Measurements from ENCODE around the gene RHOBTB1.
"Not testable (repeated sequence)": the region's sequence is repeated elsewhere in the genome, so short reads cannot be mapped to it uniquely, and the experiment has no call there.

Gene RHOBTB1, protein sequence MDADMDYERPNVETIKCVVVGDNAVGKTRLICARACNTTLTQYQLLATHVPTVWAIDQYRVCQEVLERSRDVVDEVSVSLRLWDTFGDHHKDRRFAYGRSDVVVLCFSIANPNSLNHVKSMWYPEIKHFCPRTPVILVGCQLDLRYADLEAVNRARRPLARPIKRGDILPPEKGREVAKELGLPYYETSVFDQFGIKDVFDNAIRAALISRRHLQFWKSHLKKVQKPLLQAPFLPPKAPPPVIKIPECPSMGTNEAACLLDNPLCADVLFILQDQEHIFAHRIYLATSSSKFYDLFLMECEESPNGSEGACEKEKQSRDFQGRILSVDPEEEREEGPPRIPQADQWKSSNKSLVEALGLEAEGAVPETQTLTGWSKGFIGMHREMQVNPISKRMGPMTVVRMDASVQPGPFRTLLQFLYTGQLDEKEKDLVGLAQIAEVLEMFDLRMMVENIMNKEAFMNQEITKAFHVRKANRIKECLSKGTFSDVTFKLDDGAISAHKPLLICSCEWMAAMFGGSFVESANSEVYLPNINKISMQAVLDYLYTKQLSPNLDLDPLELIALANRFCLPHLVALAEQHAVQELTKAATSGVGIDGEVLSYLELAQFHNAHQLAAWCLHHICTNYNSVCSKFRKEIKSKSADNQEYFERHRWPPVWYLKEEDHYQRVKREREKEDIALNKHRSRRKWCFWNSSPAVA

DNA sequence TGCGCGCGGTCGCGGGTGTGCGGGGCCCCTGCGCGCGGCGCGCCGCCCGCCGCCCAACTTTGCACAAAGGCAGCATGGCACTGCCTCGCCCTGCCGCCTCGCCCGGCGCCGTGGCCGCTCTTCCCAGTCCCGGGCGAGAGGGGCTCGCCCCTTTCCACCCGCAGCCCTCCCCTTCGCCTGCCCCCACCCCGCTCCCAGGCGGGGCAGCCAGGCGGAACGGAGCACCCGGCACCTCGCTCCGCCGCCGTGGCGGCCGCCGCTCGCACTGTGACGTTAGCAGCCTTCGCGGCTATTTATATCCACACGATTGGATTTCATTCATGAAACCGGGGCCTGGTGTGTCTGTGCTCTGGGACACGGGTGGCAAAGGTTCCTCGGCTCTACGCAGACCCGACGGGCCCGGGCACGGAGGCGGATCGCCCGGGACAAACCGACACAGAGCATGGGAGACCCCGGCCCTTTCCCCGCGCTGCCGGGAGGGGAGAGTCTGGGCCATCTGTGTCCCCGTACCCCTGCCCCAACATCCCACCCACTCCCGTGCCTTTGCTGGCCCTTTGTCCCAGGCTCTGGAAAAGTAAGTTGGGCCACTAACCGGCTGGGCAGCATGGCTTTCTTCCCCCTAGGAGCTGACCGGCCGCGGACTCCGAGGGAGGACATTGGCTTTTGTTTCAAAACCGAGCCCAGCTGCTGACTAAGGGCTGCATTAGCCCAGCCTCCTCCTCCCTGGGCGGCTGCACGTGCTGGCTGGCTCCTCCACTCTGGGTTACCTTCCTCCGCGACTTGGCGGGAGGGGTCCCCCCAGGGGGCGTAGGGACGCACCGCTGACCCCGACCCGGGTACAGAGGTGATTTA is at the start of gene RHOBTB1:
TSS of gene RHOBTB1 (minus strand) at position 128 of the 852 bp plus-strand sequence. CDS start 32,643 bp downstream, outside the sequence.
- DNase-seq (ENCODE audit: low read depth in 2 of 2): peak in 1 of 2 experiments; percentile 57

DNA sequence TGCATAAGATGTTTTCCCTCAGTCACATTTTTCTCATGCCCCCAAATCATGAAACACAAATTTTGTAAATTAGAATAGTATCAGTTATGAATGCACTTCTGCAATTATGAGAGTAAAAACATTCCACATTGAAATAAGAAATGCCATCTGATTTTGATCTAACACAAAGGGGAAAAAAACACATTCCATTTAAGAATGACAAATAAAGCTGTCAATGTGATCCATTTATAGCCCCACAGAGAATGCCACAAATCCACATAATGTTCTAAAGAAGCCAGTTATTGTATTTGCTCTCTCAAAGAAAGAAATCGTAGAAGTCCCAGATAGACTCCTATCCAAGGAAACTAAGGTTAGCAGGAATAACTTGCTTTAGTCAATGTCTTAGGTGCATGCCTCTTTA is 48.7 kb upstream of the RHOBTB1 start:
- peak in 1 of 2 experiments; percentile 45 for DNase-seq (ENCODE audit: low read depth in 2 of 2)

DNA sequence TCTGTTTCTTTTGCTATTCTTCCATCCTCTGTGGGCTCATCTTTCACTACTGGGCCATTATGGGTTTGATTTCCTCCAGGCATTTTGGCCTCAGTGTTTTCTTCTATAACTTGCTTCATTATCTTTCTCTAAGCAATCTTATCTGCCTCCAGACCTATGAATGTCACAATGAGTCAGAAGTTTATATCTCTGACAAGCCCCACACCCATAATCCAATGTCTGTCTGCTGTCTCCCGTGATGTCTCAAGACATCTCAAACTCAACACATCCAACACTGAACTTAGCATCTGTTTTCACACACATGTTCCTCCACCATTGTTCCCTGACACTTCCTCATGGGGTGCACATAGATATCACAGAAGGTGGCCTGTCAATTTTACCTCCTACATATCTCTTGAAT is 46.7 kb upstream of the RHOBTB1 start:
- no peak for DNase-seq (ENCODE audit: low read depth in 2 of 2)

DNA sequence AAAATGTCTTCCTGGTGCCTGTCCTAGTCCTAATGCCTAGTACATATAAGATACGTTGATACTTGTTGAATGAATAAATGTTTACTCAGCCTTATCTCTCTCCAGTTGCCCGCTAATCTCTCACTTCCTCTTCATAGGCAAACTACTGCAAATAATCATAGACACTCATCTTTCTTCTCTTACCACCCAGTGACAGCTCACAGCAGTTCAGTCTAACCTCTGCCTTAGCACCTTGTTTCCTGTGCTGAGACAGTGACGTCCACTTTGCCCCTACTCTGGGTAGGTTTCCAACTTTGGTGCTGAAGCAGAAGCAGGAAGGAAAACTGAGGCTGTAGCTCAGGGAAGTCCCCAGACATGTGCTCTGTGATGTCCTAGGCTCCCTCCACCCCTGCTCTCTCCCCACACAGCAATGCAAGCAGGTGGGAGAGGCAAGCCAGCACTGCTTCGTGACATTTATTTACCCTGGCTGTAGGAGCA is 45.5 kb upstream of the RHOBTB1 start:
- no peak for DNase-seq (ENCODE audit: low read depth in 2 of 2)

DNA sequence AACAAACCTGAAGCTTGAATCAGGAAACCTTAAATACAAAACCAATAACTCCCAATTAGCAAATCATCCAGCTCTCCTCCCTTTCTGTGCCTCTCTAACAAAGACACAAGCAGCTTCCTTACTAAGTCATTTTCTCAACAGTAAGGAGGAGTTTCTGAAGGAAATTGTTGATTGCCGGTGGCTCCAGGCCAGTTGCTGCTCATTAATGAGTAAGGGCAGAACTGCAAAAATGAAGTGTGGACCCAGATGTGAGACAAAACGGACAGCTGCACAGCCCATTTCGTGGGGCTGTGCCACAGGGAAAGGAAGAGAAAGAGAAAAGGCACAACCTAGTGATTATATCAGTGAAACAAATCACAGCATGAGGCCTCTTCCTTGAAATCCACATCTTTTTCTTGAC is 42.8 kb upstream of the RHOBTB1 start:
- no peak for DNase-seq (ENCODE audit: low read depth in 2 of 2)

DNA sequence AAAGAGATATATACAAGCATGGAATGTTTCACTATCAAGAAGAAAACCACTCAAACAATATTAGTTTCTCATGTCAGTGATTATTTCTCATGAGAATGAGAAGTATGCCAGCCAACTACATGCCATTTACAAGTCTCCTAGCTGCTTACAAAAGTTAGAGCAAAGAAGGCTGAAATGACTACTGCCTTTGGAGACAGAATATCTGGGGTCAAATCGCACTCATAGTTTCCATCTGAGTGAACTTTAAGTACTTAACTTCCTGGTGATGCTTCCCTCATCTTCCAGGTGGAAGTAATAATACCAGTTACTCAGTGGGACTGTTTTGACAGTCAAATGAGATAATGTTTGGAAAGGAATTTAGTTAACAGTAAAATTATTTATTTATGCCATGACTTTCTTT is 42.0 kb upstream of the RHOBTB1 start:
- DNase-seq (ENCODE audit: low read depth in 2 of 2): no peak

DNA sequence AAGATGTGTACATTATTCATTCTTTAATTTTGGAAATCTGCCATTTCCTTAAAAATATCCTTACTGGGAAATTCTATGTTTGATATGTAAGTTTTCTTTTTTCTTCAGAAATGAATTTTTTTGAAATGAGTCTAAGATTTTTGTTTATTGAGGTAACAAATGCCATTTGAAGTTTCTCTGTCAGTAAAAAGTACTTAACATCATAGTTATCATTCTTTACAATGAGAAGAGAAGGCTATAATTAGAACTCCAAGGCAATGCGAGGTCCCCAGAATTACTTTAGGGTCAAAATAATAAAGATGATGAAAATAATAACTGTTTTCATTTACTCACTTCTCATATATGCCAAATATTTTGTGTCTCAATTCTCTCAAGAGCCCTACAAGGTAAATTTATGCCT is 37.0 kb upstream of the RHOBTB1 start:
- peak in 1 of 2 experiments; percentile 32 for DNase-seq (ENCODE audit: low read depth in 2 of 2)

DNA sequence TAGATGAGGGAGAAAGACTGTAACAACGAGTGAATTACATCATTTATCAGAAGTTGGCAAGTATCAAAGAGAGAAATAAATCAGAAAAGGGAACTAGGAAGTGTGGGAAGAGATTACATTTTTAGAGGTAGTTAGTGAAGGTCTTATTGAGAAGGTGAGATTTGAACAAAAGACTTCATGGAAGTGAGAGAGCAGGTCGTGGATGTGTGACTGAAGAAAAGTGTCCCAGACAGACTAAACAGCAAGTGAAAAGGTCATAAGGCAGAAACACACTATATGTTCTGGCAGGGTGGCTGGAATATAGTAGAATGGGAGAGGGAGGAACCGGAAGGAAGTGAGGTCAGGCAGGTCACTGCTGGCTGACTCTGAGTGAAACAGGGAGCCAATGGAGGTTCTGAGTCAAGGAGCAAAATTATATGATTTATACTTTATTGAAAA is 35.7 kb upstream of the RHOBTB1 start:
- no peak for DNase-seq (ENCODE audit: low read depth in 2 of 2)

DNA sequence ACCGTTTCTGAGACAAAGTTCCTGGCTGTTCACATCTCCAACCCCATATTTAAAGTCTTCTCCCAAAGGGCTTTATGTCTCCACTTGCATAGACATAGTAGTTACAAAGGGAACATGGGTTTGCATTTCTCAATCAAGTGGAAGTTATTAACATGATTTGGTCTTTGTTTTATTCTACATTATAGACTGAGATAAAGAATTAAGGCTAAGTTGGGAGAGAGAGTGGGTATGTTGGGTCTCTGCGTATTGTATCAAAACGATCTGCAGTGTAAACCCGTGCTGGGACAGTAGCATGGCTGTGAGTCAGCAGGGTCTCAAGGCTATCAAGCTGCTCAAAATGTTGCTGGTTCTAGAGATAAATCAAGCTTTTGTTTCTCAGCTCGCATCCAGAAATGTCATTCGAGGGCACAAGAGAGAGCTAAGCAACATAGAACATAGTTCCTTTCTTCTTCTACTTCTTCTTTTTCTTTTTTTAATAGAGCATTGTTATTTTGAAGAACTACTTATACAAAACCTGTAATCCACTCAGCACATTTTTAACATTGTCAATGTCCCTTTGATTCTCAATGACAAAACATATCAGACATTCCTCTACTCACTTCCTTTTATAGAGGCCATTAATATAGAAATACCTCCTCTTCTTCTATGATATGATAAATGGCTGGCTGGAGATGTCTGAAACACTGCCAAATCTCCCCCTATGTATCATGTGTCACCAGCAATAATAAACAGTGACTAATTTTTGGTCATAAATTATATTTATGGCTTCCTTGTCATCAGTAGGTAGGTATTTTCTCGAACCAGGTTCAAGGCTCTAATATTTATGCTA is 34.5 kb upstream of the RHOBTB1 start:
- DNase-seq (ENCODE audit: low read depth in 2 of 2): peak in 1 of 2 experiments; percentile 51

DNA sequence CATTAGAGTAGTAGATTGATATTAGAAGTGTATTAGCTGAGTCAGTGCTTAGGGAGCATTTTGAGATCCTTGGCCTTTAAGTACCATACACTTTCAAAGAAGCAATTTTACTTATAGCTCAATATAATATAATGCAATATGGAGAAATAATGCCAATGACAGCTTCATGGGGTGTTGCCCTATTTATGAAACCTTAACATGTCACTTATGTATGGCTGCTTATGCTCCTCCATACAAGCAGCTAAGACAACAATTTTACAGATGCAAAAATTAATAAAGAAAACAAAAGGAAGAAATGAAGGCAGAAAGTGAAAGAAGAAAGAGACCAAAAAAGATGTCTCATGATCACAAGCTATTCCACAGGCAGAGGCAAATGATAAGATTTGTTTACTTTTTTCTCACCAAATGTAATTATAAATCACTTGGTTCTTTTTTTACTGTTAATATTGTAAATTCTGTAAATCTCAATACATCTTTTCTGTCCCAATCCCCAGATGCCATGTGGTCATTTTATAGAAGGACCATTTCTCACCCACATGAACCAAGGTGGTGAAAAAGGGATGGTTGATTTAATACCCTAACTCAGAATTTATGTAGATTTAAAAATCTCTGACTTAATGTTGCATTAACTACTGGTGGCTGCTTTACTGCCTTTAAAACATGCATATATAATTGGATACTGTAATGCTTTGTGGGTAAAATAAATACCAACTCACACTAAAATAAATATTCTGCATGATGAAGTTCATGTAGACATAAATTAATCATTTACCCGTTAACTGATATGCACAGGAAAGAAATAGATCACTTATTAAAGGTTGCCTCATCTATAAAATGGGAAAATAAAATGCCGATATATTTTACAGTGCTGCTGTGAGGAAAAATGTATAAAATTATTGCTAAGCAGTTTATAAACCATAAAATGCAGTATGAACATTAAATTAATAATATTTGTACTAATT is 33.5 kb upstream of the RHOBTB1 start:
- no peak for DNase-seq (ENCODE audit: low read depth in 2 of 2)

DNA sequence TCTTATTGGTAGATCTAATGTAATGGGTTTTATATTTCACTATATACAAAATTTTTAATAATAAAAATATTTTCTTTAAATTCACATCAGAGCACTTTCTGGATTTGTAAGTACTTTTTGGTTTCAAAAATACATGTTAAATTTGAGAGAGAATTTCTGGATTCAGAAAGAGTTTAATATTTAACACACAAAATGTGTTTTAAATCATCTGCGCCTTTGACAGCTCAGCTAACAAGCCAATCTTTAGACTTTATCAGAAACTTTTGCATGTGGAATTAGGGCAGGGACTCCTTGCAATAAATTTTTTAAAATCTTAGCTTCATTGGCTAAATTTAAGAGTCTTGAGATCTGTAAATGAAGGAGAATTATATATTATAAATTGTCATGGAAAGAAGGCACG is 32.7 kb upstream of the RHOBTB1 start:
- no peak for DNase-seq (ENCODE audit: low read depth in 2 of 2)

DNA sequence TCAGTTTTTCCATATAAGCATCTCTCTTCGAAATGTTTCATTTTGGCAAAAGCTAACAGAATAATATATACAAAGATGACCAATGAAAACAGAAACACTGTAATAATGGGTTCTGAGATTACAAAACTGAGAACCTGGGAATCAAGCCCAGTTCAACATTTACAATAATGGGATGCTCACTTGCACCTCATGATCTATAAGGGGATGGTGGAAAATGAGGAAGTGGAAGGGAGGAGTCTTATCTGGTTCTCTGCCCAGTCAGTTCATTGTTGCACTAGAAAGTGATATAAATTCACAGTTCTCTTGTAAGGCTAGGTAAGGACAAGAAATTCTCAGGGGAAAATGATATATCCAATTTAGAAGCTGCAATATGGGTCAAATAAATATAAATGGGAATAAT is 31.7 kb upstream of the RHOBTB1 start:
- DNase-seq (ENCODE audit: low read depth in 2 of 2): no peak

DNA sequence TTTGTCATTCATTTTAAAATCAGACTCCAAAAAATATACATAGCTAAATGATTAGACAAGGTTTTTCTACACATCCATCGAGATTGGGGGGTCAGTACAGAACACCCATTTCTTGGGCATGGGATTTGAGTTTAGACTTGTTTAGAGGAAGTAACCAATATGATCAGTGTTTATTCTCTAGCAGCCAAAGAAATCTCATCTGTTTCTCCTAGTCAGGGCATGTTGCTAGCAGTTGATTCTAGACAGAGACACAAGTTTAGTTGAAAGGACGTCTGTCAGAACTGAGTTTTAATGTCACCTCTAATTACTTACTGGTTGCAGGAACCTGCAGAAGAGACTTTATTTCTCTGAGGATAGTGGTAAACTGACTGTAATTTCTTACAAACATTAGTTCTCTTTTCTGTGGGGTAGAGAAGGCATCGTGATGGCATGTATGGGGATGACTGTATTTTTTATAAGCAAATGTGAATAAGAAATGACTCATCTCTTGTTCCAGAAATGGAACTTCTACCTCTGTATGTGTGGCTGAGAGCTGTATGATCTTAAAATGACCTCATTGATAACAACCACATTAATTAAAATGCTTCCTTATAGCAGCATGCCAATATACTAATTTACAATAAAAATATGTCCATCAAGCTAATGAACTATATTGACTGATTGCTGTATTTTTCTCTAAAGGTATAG is 30.6 kb upstream of the RHOBTB1 start:
- no peak for DNase-seq (ENCODE audit: low read depth in 2 of 2)

DNA sequence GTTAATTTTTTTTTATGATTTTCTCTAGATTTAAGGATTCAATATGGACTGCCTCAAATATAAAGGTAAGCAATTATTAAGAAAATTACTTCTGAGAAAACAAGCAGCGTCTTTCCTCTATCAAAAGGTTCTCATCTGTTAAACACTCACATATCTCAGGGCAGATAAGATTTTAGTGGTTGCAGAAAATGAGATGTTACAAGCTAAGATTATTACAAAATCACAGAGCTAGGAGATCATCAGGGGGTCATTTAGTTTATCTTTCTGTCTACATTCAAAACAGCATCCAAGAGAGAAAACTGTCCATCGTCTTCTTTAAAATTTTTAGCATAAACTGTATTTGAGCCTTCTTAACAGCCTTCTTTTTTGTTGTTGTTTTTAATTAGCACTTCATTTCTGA is 29.1 kb upstream of the RHOBTB1 start:
- DNase-seq (ENCODE audit: low read depth in 2 of 2): no peak

DNA sequence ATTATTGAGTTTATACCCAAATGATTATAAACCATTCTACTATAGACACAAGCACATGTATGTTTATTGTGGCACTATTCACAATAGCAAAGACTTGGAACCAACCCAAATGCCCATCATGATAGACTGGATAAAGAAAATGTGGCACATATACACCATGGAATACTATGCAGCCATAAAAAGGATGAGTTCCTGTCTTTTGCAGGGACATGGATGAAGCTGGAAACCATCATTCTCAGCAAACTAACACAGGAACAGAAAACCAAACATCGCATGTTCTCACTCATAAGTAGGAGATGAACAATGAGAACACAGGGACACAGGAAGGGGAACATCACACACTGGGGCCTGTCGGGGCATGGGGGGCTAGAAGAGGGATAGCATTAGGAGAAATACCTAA is 28.2 kb upstream of the RHOBTB1 start:
- not testable (repeated sequence) for DNase-seq (ENCODE audit: low read depth in 2 of 2)

DNA sequence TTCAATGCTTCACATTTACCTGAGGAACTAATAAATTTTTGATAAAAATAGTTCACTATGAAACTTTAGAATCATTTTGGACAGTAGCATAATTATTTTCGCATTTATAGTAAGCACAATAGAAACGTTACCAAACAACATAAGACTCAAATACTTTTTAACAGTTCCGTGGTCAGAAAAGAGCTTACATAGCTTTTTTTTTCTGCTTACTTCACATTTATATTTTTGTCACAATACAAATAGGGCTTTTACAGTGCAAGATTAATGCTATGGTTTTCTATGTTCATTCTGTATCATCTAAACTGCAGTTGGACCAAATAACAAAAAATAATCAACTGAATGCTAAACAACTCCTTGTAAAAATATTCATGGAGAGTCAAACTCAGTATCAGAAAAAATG is 26.5 kb upstream of the RHOBTB1 start:
- no peak for DNase-seq (ENCODE audit: low read depth in 2 of 2)

DNA sequence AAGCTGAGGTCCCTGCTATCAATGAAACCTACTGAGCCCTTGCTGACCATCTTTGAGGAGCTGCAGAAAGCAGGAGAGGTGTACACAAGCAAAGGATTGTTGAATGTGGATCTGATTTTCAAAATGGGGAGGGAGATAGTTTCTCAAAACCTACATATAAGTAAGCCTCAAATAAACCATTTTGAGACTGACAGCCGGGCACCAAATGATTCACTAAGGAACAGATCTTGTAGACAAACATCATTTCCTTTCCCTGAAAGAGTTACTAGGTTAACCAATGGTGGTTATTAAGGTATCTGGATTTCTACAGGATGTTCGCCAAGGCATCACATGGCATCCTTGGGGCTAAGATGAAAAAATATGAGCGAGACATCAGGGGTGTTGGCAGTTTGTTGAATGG is 24.5 kb upstream of the RHOBTB1 start:
- no peak for DNase-seq (ENCODE audit: low read depth in 2 of 2)

DNA sequence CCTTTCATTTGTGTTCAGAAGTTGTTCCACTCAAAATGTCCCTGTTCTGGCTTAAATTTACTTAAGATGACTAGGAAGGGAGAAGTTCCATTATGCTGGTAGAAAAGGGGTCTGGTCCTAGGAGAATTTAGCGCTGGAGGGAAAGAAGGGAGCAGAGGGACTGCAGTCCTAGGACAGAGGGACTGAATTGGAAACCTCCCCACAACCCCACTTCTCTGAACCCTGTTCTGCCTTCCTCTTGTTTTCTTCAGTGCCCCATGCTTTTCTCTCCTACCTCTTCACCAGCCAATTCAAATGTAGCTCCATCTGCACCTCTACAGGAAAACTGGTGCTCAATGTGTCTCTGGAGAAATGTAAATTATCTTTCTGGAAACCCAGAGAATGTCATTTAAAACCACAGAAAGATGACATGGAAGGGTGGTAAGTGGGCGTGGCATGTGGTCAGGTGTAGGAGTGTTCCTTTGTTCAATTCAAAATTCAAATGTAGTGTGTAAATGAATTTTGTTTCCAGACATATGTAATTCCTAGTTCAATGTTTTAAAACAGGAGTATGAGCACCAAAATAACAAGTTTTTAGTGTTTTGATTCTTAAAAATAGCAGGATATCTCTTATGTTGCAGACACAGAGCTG is 24.0 kb upstream of the RHOBTB1 start:
- DNase-seq (ENCODE audit: low read depth in 2 of 2): no peak

DNA sequence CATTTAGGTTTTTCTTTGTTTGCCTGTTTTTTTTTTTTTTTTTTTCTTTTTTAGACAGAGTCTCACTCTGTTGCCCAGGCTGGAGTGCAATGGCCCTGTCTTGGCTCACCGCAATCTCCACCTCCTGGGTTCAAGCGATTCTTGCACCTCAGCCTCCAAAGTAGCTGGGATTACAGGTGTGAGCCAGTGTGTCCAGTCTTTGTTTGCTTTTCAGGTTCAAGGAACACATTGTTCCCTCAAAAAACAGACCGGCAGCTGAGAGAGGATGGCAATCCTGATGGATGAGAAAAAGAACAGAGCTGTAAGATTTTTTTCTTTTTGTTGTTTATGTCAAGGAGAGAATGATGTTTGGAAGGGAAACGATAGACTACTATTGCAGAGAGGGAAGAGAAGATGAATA is 23.3 kb upstream of the RHOBTB1 start:
- no peak for DNase-seq (ENCODE audit: low read depth in 2 of 2)
